HepG2 (cell line): ENCODE results near the gene MUC13. TPM values are rescaled to one million over a fixed set of nuclear protein-coding genes. Genes with fewer than 3 reads are reported as not detected.

ENCODE experiments used
- ATAC-seq: fragments of 200-7000 bp; cut with Tn5 transposase; 3 replicates; pipeline ENCODE4 v1.9.1; 2020; ENCODE audit warnings: mild to moderate bottlenecking, moderate library complexity
- BruUV-seq: library from RNA; stranded (reverse); fragments of 400-500 nt; replicated peaks from 2 replicates; lab custom pipeline; 2021; lab: Mats Ljungman, UMichigan
- CTCF ChIA-PET: fragments of 300-600 bp; formaldehyde crosslinking; extraction: SDS; loops from one replicate; lab custom pipeline; 2021; ENCODE audit warnings: low total read pairs, inconsistent platforms, low intra/inter-chr PET ratio; lab: Yijun Ruan, JAX
- POLR2A ChIA-PET: fragments of 350-600 bp; sonication (Branson Sonifier 250); formaldehyde crosslinking; loops from one replicate; lab custom pipeline; 2020; ENCODE audit warnings: antibody characterized with exemption, inconsistent platforms; lab: Yijun Ruan, JAX
- DNase-seq: peaks from one replicate; pipeline ENCODE4 v3.0.0-alpha.2; 2015; ENCODE audit warnings: low spot score
- FAIRE-seq: peaks from 3 replicates; lab custom pipeline; 2011; peaks lifted over from hg19 to GRCh38; lab: Jason Lieb, UNC
- H2AFZ ChIP-seq: one replicate; pipeline ENCODE4 v1.6.1; 2011; ENCODE audit warnings: low read length, inconsistent platforms
- H3K27ac ChIP-seq: fragments of 300-600 bp; 3 replicates; pipeline ENCODE4 v1.8.0; 2011; ENCODE audit warnings: mixed run types, mild to moderate bottlenecking, mixed read lengths, low read length, inconsistent platforms; ENCODE audit not compliant: insufficient read depth; ENCODE audit errors: extremely low read length
- H3K27me3 ChIP-seq, 2 experiments: fragments of 200-600 bp in 1 of 2; 2 replicates in 1 of 2; 3 replicates in 1 of 2; pipeline versions ENCODE4 v1.6.0 to v1.8.0; 2011; ENCODE audit warnings: low read length in 2 of 2, mild to moderate bottlenecking in 2 of 2, moderate library complexity in 2 of 2, inconsistent platforms in 1 of 2; ENCODE audit not compliant: insufficient read depth in 2 of 2, control insufficient read depth in 1 of 2
- H3K36me3 ChIP-seq, 2 experiments: fragments of 200-600 bp in 1 of 2; replicated peaks in 1 of 2; 2 replicates in 1 of 2; 3 replicates in 1 of 2; pipeline versions ENCODE4 v1.5.1 to v1.8.0; 2011; ENCODE audit warnings: low read length in 2 of 2, inconsistent platforms in 1 of 2; ENCODE audit not compliant: insufficient read depth in 2 of 2, control insufficient read depth in 1 of 2
- H3K4me1 ChIP-seq: 2 replicates; pipeline ENCODE4 v1.5.1; 2012; ENCODE audit warnings: low read length, inconsistent platforms; ENCODE audit not compliant: insufficient read depth
- H3K4me2 ChIP-seq: 2 replicates; pipeline ENCODE4 v1.6.0; 2011; ENCODE audit warnings: low read depth, low read length, inconsistent platforms
- H3K4me3 ChIP-seq, 3 experiments: fragments of 200-600 bp in 1 of 3; sonication (generic), shearing (Covaris generic) in 1 of 3; replicated peaks in 1 of 3; 2 replicates each; pipeline ENCODE4 v1.5.1; 2011 to 2016; ENCODE audit warnings: low read length in 3 of 3, inconsistent platforms in 2 of 3, low read depth in 2 of 3, mild to moderate bottlenecking in 2 of 3, control low read depth in 1 of 3, mixed read lengths in 1 of 3; ENCODE audit not compliant: insufficient read depth in 1 of 3
- H3K79me2 ChIP-seq: one replicate; pipeline ENCODE4 v1.6.1; 2011; ENCODE audit warnings: low read length, inconsistent platforms; ENCODE audit not compliant: insufficient read depth
- H3K9ac ChIP-seq: 2 replicates; pipeline ENCODE4 v1.6.0; 2011; ENCODE audit warnings: mild to moderate bottlenecking, low read depth, low read length, inconsistent platforms; ENCODE audit not compliant: insufficient read depth
- H3K9me3 ChIP-seq: 2 replicates; pipeline ENCODE4 v1.5.1; 2012; ENCODE audit warnings: mild to moderate bottlenecking, low read length
- H4K20me1 ChIP-seq: 2 replicates; pipeline ENCODE4 v1.6.0; 2011; ENCODE audit warnings: inconsistent platforms, mild to moderate bottlenecking, low read length, moderate library complexity; ENCODE audit not compliant: insufficient read depth
- EEA1 ChIP-seq: sonication (generic); formaldehyde crosslinking; IDR thresholded peaks from 2 replicates; pipeline ENCODE4 v1.5.1; 2020; ENCODE audit warnings: mild to moderate bottlenecking, missing genetic modification reagents, borderline replicate concordance
- HOXA5 ChIP-seq: sonication (generic); formaldehyde crosslinking; IDR thresholded peaks from 2 replicates; pipeline ENCODE4 v1.4.0; 2020; ENCODE audit warnings: missing genetic modification reagents
- STAG1 ChIP-seq: sonication (generic); formaldehyde crosslinking; IDR thresholded peaks from 2 replicates; pipeline ENCODE4 v1.4.0; 2020; ENCODE audit warnings: missing genetic modification reagents
- ZNF326 ChIP-seq: sonication (generic); formaldehyde crosslinking; IDR thresholded peaks from 2 replicates; pipeline ENCODE4 v1.4.0; 2020; ENCODE audit warnings: missing genetic modification reagents, borderline replicate concordance
- ZSCAN9 ChIP-seq: IDR thresholded peaks from 2 replicates; pipeline ENCODE4 v1.6.1; 2016; ENCODE audit warnings: borderline replicate concordance
- WGBS: methylation state at CpG from one replicate; pipeline ENCODE4 v1.1.6; 2017; ENCODE audit warnings: low lambda C conversion rate; 5-methylcytosine and 5-hydroxymethylcytosine counted together
- in situ Hi-C: cut with HindIII; loops from 2 replicates; pipeline ENCODE4 v1.10.0; 2017; ENCODE audit warnings: low pct_unique_long_range_greater_than_20kb; ENCODE audit not compliant: extremely low pct_ligation_motif_present
- intact Hi-C: fragments of 100-400 bp; cut with micrococcal nuclease; formaldehyde crosslinking; loops from one replicate; pipeline ENCODE4 v1.10.0; 2022; ENCODE audit not compliant: unreplicated experiment
- polyA plus RNA-seq, 8 experiments: library from polyadenylated mRNA; depleted of rRNA in 3 of 8; stranded (reverse) in 7 of 8; unstranded in 1 of 8; fragments of >200 nt; fragmentation: Illumina TruSeq in 4 of 8; extraction: Trizol in 4 of 8; gene quantifications; 2 replicates each; pipeline versions ENCODE4 v1.2.1 to v1.2.3, GENCODE V29; 2011 to 2016; ENCODE audit warnings: low read depth in 4 of 8, missing spikeins in 1 of 8, mixed read lengths in 1 of 8; ENCODE audit not compliant: insufficient read depth in 1 of 8
- total RNA-seq, 5 experiments: library from RNA; depleted of rRNA; stranded (reverse); fragments of >200 nt; fragmentation: Illumina TruSeq; extraction: Trizol; gene quantifications; 2 replicates each; pipeline ENCODE4 v1.2.3, GENCODE V29; 2016; ENCODE audit warnings: low read depth in 1 of 5

The MUC13 gene
- total and polyA plus RNA-seq, 2 of the 13 experiments (the other 11 are each of a cell fraction or from before 2014, with no cell fraction given), result 0.04 to 1.2 TPM

- Histone ChIP-seq H3K4me3 (no peak overlapping the region), H3K4me1 (peaks cover 5% of the 10 kb centered on the region; the same call in 1 of the 2 replicates), H3K27ac (no peak overlapping the region), H2AFZ (no peak overlapping the region), H3K27me3 (no peaks in the 10 kb centered on the region), H3K4me2 (no peak overlapping the region), H4K20me1 (no peaks in the 10 kb centered on the region), H3K36me3 (no peaks in the 10 kb centered on the region), H3K9me3 (no peaks in the 10 kb centered on the region), H3K79me2 (no peaks in the 10 kb centered on the region), H3K9ac (no peak overlapping the region)
- intact Hi-C loops (no loop called here), in situ Hi-C loops (no loop called here)
- FAIRE-seq (no peak), DNase-seq (no peak), ATAC-seq (no peak)
- ChIA-PET POLR2A (no interaction called here), CTCF (no interaction called here)
- TF ChIP-seq ZSCAN9 (no peak), ZNF326 (no peak), HOXA5 (CRISPR knock-in tag) (no peak), STAG1 (CRISPR knock-in tag) (no peak)
- WGBS, result 90% methylated on average over 2 of the region's 2 CpGs
- no TSS peak for BruUV-seq
Measured at GRCh38 chr3:124942613-124943012, 8.1 kb upstream of the MUC13 start.

GRCh38 chr3:124941771-124942170, 7.2 kb upstream of the MUC13 start:
- CTCF ChIA-PET, result no interaction called here
- no peak for FAIRE-seq
- WGBS, result 72% methylated on average over 12 of the region's 12 CpGs

More at GRCh38 chr3:124941771-124942170, 7.2 kb upstream of the MUC13 start:
- no peak overlapping the region for H3K27ac ChIP-seq
- no peaks in the 10 kb centered on the region for H3K36me3 ChIP-seq
- in situ Hi-C loops (no loop called here), intact Hi-C loops (no loop called here)
- H3K9ac ChIP-seq, result no peak overlapping the region
- DNase-seq, result no peak
- no peaks in the 10 kb centered on the region for H3K9me3 ChIP-seq
- H2AFZ ChIP-seq, result no peak overlapping the region
- no TSS peak for BruUV-seq
- peaks cover 5% of the 10 kb centered on the region; the same call in 1 of the 2 replicates for H3K4me1 ChIP-seq
- H3K27me3 ChIP-seq, result no peaks in the 10 kb centered on the region
- POLR2A ChIA-PET, result no interaction called here
- no peak for ATAC-seq
- no peak for TF ChIP-seq EEA1 (CRISPR knock-in tag)
- no peak overlapping the region for H3K4me2 ChIP-seq
- no peak overlapping the region for H3K4me3 ChIP-seq
- no peaks in the 10 kb centered on the region for H3K79me2 ChIP-seq
- no peaks in the 10 kb centered on the region for H4K20me1 ChIP-seq
